ENCODE measurements around the gene DRAXIN. TPM values are rescaled to one million over a fixed set of nuclear protein-coding genes. Genes with fewer than 3 reads are reported as not detected.

The DRAXIN gene
- total RNA-seq, 1 experiment from 2014 or later: 20.5 TPM

DNA sequence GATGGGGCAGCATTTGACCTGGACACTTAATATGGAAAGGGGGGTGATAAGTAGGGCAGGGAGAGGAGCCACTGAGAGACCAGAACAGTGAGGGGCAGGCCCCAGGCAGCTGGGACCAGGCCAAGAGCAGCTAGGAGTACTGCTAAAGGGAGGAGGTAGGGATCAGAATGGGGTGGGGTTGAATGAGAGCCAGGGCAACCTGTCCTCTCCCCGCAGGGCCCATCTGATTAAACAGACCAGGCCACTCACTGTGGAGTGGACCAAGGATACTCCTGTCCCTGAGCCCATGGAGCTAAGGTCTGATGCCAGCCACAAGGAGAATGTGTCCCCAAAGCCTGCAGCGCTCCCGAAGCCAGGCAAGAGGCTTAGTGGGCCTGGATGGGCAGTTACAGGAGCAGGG, 72.6 kb downstream of the DRAXIN start:
- DNase-seq: no peak
- no peak overlapping the region for H2BK12ac ChIP-seq (ENCODE audit: insufficient read length, low read depth, low read length)
- Mint-ChIP-seq H3K36me3 (ENCODE audit: insufficient read depth in 1 of 3, low read depth in 3 of 3) (no peaks in the 10 kb centered on the region), H3K4me3 (no peak overlapping the region), H3K9me3 (peaks cover 0 to 3% of the 10 kb centered on the region in 2 experiments; a peak in 2 of 5 replicates), H3K27me3 (ENCODE audit: low read depth) (peaks cover 74% of the 10 kb centered on the region), H3K4me1 (peaks cover 10 to 18% of the 10 kb centered on the region in 2 experiments), H3K27ac (no peak overlapping the region)
- H3K27me3 ChIP-seq (ENCODE audit: insufficient read depth, low read length): peaks cover 16% of the 10 kb centered on the region; the same call in 1 of the 2 replicates
- no peak overlapping the region for H4K8ac ChIP-seq (replicated peaks; ENCODE audit: insufficient read length, low read depth, low read length)
- no peaks in the 10 kb centered on the region for H3K9me3 ChIP-seq (ENCODE audit: control insufficient read depth, low read depth, low read length)
- no peak overlapping the region for H4K5ac ChIP-seq (ENCODE audit: insufficient read length, low read depth, low read length)
- no CpG with 5 or more reads among the region's 3 CpGs for WGBS (ENCODE audit: extremely low coverage, insufficient read length, low lambda C conversion rate)
- H2AFZ ChIP-seq (ENCODE audit: low read length): no peak overlapping the region
- H3K27ac ChIP-seq (ENCODE audit: insufficient read length, low read depth, low read length): no peak overlapping the region
- H3K18ac ChIP-seq (ENCODE audit: insufficient read length, low read depth, low read length): no peak overlapping the region
- H3T11ph ChIP-seq (ENCODE audit: low read length): no peak overlapping the region
- no peak overlapping the region for H3K4me2 ChIP-seq (ENCODE audit: insufficient read depth, insufficient read length, low read length)
- H2BK20ac ChIP-seq (ENCODE audit: low read depth, low read length, poor library complexity, severe bottlenecking): no peak overlapping the region
- H3K56ac ChIP-seq (ENCODE audit: insufficient read length, low read depth, low read length): no peak overlapping the region
- H3K23me2 ChIP-seq (ENCODE audit: insufficient read length, low read depth, low read length, poor library complexity, severe bottlenecking): no peaks in the 10 kb centered on the region
- no peak overlapping the region for H3K4ac ChIP-seq (ENCODE audit: low read depth, low read length)
- H4K20me1 ChIP-seq (ENCODE audit: control insufficient read depth, insufficient read depth, insufficient read length): no peaks in the 10 kb centered on the region
- no peak overlapping the region for H2AK5ac ChIP-seq (ENCODE audit: insufficient read length, low read length)
- H2BK120ac ChIP-seq (ENCODE audit: low read depth, low read length, poor library complexity, severe bottlenecking): no peak overlapping the region
- no peak overlapping the region for H2BK15ac ChIP-seq (ENCODE audit: low read depth, low read length)
- no peak overlapping the region for H4K91ac ChIP-seq (ENCODE audit: insufficient read length, low read depth, low read length)
- no peak overlapping the region for H3K14ac ChIP-seq (ENCODE audit: insufficient read depth, low read length)
- H3K4me1 ChIP-seq (ENCODE audit: insufficient read depth, low read length): no peaks in the 10 kb centered on the region
- H2BK5ac ChIP-seq (ENCODE audit: insufficient read length, low read length): no peak overlapping the region
- H3K23ac ChIP-seq (ENCODE audit: insufficient read length, low read depth, low read length): no peak overlapping the region
- no peaks in the 10 kb centered on the region for H3K79me2 ChIP-seq (ENCODE audit: insufficient read depth, low read length)
- no peak overlapping the region for H3K9ac ChIP-seq (ENCODE audit: extremely low read depth, insufficient read length, low read length)
- H3K79me1 ChIP-seq (ENCODE audit: insufficient read depth, low read depth, low read length, poor library complexity, severe bottlenecking): no peaks in the 10 kb centered on the region
- TF ChIP-seq, protein P1, sequence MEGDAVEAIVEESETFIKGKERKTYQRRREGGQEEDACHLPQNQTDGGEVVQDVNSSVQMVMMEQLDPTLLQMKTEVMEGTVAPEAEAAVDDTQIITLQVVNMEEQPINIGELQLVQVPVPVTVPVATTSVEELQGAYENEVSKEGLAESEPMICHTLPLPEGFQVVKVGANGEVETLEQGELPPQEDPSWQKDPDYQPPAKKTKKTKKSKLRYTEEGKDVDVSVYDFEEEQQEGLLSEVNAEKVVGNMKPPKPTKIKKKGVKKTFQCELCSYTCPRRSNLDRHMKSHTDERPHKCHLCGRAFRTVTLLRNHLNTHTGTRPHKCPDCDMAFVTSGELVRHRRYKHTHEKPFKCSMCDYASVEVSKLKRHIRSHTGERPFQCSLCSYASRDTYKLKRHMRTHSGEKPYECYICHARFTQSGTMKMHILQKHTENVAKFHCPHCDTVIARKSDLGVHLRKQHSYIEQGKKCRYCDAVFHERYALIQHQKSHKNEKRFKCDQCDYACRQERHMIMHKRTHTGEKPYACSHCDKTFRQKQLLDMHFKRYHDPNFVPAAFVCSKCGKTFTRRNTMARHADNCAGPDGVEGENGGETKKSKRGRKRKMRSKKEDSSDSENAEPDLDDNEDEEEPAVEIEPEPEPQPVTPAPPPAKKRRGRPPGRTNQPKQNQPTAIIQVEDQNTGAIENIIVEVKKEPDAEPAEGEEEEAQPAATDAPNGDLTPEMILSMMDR (conservative IDR thresholded peaks at IDR 0.05): no peak

All from H9 (cell line).